ENCODE data around the gene KRT39.

DNA sequence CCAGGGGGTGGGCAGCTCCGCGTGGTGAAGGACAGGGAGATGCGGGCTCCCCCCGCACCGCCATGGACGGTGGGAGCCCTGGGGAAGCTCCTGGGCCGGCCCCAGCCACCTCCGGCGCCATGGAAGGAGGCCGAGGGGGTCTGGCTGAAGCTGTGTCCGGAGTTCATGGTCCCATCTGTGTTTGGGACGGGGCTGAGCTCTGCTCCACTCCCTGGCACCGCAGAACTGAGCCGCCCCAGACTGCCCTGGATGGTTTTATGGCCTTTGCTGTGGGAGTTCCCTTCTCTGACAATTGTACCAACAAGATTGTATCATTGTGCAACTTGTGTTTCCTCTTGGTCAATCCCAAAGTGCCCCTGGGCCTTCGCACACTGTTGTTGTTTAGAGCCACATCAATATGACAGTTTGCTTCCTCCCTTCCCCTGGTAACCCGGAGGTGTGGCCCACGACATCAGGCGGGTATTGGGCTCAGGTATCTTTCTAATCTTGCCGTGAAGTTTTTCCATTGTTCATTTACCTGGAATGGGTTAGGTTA is 30.2 kb downstream of the KRT39 start:
- no peak for TF ChIP-seq SIX5 (IDR thresholded peaks at IDR 0.05; ENCODE audit: low read depth, low read length)
- no peak for TF ChIP-seq EZH2 (IDR thresholded peaks at IDR 0.05; ENCODE audit: low read depth, low read length, severe bottlenecking)
- TF ChIP-seq, protein P1, sequence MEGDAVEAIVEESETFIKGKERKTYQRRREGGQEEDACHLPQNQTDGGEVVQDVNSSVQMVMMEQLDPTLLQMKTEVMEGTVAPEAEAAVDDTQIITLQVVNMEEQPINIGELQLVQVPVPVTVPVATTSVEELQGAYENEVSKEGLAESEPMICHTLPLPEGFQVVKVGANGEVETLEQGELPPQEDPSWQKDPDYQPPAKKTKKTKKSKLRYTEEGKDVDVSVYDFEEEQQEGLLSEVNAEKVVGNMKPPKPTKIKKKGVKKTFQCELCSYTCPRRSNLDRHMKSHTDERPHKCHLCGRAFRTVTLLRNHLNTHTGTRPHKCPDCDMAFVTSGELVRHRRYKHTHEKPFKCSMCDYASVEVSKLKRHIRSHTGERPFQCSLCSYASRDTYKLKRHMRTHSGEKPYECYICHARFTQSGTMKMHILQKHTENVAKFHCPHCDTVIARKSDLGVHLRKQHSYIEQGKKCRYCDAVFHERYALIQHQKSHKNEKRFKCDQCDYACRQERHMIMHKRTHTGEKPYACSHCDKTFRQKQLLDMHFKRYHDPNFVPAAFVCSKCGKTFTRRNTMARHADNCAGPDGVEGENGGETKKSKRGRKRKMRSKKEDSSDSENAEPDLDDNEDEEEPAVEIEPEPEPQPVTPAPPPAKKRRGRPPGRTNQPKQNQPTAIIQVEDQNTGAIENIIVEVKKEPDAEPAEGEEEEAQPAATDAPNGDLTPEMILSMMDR (IDR thresholded peaks at IDR 0.05; ENCODE audit: control extremely low read depth in 1 of 3, insufficient read depth in 1 of 3, low read depth in 1 of 3, low read length in 3 of 3): no peak
